ENCODE data around the gene ADARB2. TPM values are rescaled to one million over a fixed set of nuclear protein-coding genes. Genes with fewer than 3 reads are reported as not detected.

ADARB2 gene
- total and polyA plus RNA-seq, 2 experiments from 2014 or later: not detected

DNA sequence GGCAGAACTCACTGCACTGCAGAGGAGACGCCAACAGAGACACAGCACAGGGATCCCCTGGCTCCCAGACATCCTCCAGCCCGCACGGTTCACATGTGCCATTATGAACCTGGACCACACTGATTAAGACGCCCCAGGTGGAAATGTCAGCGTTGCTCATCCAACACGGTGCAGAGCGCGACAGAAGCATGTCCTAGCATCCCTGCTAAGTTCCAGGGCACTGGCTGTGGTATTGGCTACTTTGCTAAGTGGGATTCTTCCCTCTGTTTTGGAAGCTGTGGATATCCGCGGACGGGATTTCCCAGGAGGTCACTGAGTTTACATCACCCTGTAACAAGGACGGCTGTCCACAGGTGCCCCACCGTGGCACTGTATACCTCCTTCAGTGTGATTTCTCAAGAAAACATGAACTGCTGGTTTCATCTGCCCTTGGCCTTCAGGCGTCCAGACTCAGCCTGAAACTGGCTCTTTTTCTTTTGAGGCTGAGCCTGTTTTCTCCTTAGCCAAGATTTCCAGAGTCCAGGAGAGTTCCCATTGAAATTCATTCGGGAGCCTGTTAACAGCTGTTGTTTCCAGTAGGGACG is 357.1 kb downstream of the ADARB2 start:
- Histone ChIP-seq H3K27me3 (replicated peaks; ENCODE audit: insufficient read depth) (no peaks in the 10 kb centered on the region), H3F3A (ENCODE audit: insufficient read depth) (no peaks in the 10 kb centered on the region), H3K9ac (no peak overlapping the region), H3K27ac (no peak overlapping the region), H3K9me2 (ENCODE audit: insufficient read depth) (no peaks in the 10 kb centered on the region), H4K20me1 (ENCODE audit: insufficient read depth) (no peaks in the 10 kb centered on the region), H3K4me1 (ENCODE audit: insufficient read depth) (no peaks in the 10 kb centered on the region), H3K9me3 (ENCODE audit: low read depth) (no peaks in the 10 kb centered on the region), H3K79me2 (ENCODE audit: insufficient read depth) (no peaks in the 10 kb centered on the region), H2AFZ (no peak overlapping the region), H3K4me2 (ENCODE audit: unreplicated experiment) (no peak overlapping the region), H3K36me3 (ENCODE audit: low read depth) (no peaks in the 10 kb centered on the region), H3K4me3 (no peak overlapping the region)
- DNase-seq: no peak
- WGBS, 2 experiments (ENCODE audit: low coverage in 1 of 2, low lambda C conversion rate in 2 of 2, missing lambda C conversion rate in 2 of 2): 12 to 17% methylated on average over 16 of the region's 16 CpGs
- TF ChIP-seq EZH2 (IDR thresholded peaks at IDR 0.05; ENCODE audit: insufficient read depth, poor library complexity, severe bottlenecking) (no peak), EZH2phosphoT487 (IDR thresholded peaks at IDR 0.05; ENCODE audit: insufficient read depth, low read depth) (no peak)
- in situ Hi-C loops (cut with MboI): no loop called here

DNA sequence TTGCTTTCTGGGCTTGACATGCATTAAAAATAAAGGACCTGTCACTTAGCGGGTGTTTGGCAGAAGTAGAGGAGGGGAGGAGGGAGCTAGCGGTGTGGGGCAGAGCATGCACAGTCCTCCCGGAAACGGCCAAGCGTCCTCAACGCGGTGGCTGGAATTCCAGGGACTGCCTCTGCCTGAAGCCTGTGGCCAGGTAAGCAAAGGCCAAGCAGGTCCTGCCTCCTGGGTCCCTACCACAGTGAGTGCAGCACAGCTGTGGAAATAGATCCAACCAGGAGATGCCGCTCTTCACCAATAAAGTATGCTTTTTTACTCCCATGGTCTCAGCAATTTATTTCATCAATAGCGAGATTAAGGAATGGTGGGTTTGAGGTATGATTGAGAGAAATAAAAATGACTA is 357.7 kb downstream of the ADARB2 start:
- no peaks in the 10 kb centered on the region for H3K4me1 ChIP-seq (ENCODE audit: insufficient read depth)
- no peaks in the 10 kb centered on the region for H3K9me3 ChIP-seq (ENCODE audit: low read depth)
- no peaks in the 10 kb centered on the region for H3F3A ChIP-seq (ENCODE audit: insufficient read depth)
- H3K27ac ChIP-seq: no peak overlapping the region
- no peak for TF ChIP-seq EZH2phosphoT487 (IDR thresholded peaks at IDR 0.05; ENCODE audit: insufficient read depth, low read depth)
- no peak for TF ChIP-seq EZH2 (IDR thresholded peaks at IDR 0.05; ENCODE audit: insufficient read depth, poor library complexity, severe bottlenecking)
- in situ Hi-C loops (cut with MboI): no loop called here
- H3K4me2 ChIP-seq (ENCODE audit: unreplicated experiment): no peak overlapping the region
- H3K27me3 ChIP-seq (replicated peaks; ENCODE audit: insufficient read depth): no peaks in the 10 kb centered on the region
- no peak for DNase-seq
- H2AFZ ChIP-seq: no peak overlapping the region
- no peak overlapping the region for H3K9ac ChIP-seq
- H3K4me3 ChIP-seq: no peak overlapping the region
- no peaks in the 10 kb centered on the region for H3K9me2 ChIP-seq (ENCODE audit: insufficient read depth)
- no peaks in the 10 kb centered on the region for H3K79me2 ChIP-seq (ENCODE audit: insufficient read depth)
- no peaks in the 10 kb centered on the region for H4K20me1 ChIP-seq (ENCODE audit: insufficient read depth)
- 16 to 19% methylated on average over 9 of the region's 9 CpGs for WGBS, 2 experiments (ENCODE audit: low coverage in 1 of 2, low lambda C conversion rate in 2 of 2, missing lambda C conversion rate in 2 of 2)
- H3K36me3 ChIP-seq (ENCODE audit: low read depth): no peaks in the 10 kb centered on the region

DNA sequence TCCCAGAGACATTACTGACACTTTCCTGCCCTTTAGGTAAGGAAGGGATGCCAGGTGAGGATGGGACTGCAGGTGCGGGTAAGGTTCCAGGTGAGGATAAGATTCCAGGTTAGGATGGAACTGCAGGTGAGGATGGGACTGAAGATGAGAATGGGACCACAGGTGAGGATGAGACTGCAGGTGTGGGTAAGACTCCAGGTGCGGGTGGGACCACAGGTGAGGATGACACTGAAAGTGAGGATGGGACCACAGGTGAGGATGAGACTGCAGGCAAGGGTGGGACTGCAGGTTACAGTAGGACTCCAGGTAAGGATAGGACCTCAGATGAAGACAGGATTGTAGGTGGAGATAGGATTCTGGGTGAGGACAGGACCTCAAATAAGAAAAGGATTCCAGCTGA is 358.9 kb downstream of the ADARB2 start:
- H4K20me1 ChIP-seq (ENCODE audit: insufficient read depth): no peaks in the 10 kb centered on the region
- H3K9me2 ChIP-seq (ENCODE audit: insufficient read depth): no peaks in the 10 kb centered on the region
- H3K27ac ChIP-seq: no peak overlapping the region
- H3K27me3 ChIP-seq (replicated peaks; ENCODE audit: insufficient read depth): no peaks in the 10 kb centered on the region
- no peak for DNase-seq
- H3K9me3 ChIP-seq (ENCODE audit: low read depth): no peaks in the 10 kb centered on the region
- no peak overlapping the region for H2AFZ ChIP-seq
- in situ Hi-C loops (cut with MboI): no loop called here
- H3K9ac ChIP-seq: no peak overlapping the region
- no peak overlapping the region for H3K4me3 ChIP-seq
- no peak overlapping the region for H3K4me2 ChIP-seq (ENCODE audit: unreplicated experiment)
- no peaks in the 10 kb centered on the region for H3K4me1 ChIP-seq (ENCODE audit: insufficient read depth)
- WGBS, 2 experiments (ENCODE audit: low coverage in 1 of 2, low lambda C conversion rate in 2 of 2, missing lambda C conversion rate in 2 of 2): 32% methylated on average over 2 of the region's 2 CpGs
- no peaks in the 10 kb centered on the region for H3F3A ChIP-seq (ENCODE audit: insufficient read depth)
- TF ChIP-seq EZH2 (IDR thresholded peaks at IDR 0.05; ENCODE audit: insufficient read depth, poor library complexity, severe bottlenecking) (no peak), EZH2phosphoT487 (IDR thresholded peaks at IDR 0.05; ENCODE audit: insufficient read depth, low read depth) (no peak)
- H3K36me3 ChIP-seq (ENCODE audit: low read depth): no peaks in the 10 kb centered on the region
- no peaks in the 10 kb centered on the region for H3K79me2 ChIP-seq (ENCODE audit: insufficient read depth)

DNA sequence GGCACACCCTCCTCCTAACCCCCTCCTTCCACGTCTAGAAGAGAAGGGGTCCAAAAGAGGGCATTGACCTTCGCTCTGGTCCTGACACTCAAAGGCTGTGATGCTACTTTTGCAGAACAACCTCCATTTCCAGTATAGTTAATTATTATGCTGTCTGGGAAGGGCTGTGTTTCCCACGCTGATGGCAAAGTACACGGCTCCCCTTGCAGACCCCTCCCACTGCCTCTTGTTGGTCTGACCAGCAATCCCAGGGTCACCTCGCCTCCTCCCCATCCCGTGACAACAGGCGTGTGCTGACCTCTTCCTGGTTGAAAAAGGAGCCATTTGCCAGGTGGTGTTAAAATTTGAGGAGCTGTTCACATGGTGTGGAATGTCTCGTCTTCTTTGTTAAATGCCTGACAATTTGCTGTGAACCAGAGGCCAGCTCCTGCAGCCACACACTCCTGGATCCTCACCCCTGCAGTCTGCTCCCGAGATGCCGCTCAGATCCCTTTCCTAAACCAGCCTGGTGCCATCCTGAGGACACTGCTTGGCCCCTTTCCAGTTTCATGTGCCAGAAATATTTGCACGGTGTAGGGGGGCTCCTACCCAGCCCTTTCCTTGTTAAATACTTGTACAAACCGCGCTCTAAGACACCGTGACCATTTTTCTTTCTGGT is 359.5 kb downstream of the ADARB2 start:
- Histone ChIP-seq H3K4me3 (no peak overlapping the region), H3K4me1 (ENCODE audit: insufficient read depth) (no peaks in the 10 kb centered on the region), H4K20me1 (ENCODE audit: insufficient read depth) (no peaks in the 10 kb centered on the region), H2AFZ (no peak overlapping the region), H3K27me3 (replicated peaks; ENCODE audit: insufficient read depth) (no peaks in the 10 kb centered on the region), H3K9me2 (ENCODE audit: insufficient read depth) (no peaks in the 10 kb centered on the region), H3K9me3 (ENCODE audit: low read depth) (no peaks in the 10 kb centered on the region), H3F3A (ENCODE audit: insufficient read depth) (no peaks in the 10 kb centered on the region), H3K9ac (no peak overlapping the region), H3K27ac (no peak overlapping the region), H3K36me3 (ENCODE audit: low read depth) (no peaks in the 10 kb centered on the region), H3K4me2 (ENCODE audit: unreplicated experiment) (no peak overlapping the region), H3K79me2 (ENCODE audit: insufficient read depth) (no peaks in the 10 kb centered on the region)
- DNase-seq: no peak
- in situ Hi-C loops (cut with MboI): no loop called here
- TF ChIP-seq EZH2phosphoT487 (IDR thresholded peaks at IDR 0.05; ENCODE audit: insufficient read depth, low read depth) (no peak), EZH2 (IDR thresholded peaks at IDR 0.05; ENCODE audit: insufficient read depth, poor library complexity, severe bottlenecking) (no peak)
- WGBS, 2 experiments (ENCODE audit: low coverage in 1 of 2, low lambda C conversion rate in 2 of 2, missing lambda C conversion rate in 2 of 2): 26 to 34% methylated on average over 14 of the region's 14 CpGs
